Rectal smooth muscle tissue (tissue), 1 donor: ENCODE measurements around the gene SPATA31E1.

Experiments used
- H3K27ac ChIP-seq: one replicate; pipeline ENCODE4 v1.7.0; 2013; ENCODE audit warnings: low read depth, low read length, inconsistent platforms
- H3K27me3 ChIP-seq: one replicate; pipeline ENCODE4 v1.7.0; 2013; ENCODE audit warnings: low read length; ENCODE audit not compliant: control insufficient read depth, insufficient read depth
- H3K36me3 ChIP-seq: one replicate; pipeline ENCODE4 v1.7.0; 2013; ENCODE audit warnings: low read length; ENCODE audit not compliant: control insufficient read depth, insufficient read depth
- H3K4me1 ChIP-seq: one replicate; pipeline ENCODE4 v1.7.0; 2013; ENCODE audit warnings: low read length; ENCODE audit not compliant: control insufficient read depth, insufficient read depth
- H3K4me3 ChIP-seq: one replicate; pipeline ENCODE4 v1.7.0; 2013; ENCODE audit warnings: low read length
- H3K9ac ChIP-seq: one replicate; pipeline ENCODE4 v1.7.0; 2013; ENCODE audit warnings: low read length

The SPATA31E1 gene

GRCh38 chr9:87880116-87880515 lies 2.6 kb upstream of the SPATA31E1 start:
- Histone ChIP-seq H3K4me3 (no peak overlapping the region), H3K9ac (no peak overlapping the region), H3K27me3 (no peaks in the 10 kb centered on the region), H3K27ac (no peak overlapping the region), H3K36me3 (no peaks in the 10 kb centered on the region), H3K4me1 (peaks cover 3% of the 10 kb centered on the region)

GRCh38 chr9:87880683-87881082 lies 2.0 kb upstream of the SPATA31E1 start:
- H3K9ac ChIP-seq, result no peak overlapping the region
- no peak overlapping the region for H3K27ac ChIP-seq
- H3K4me1 ChIP-seq, result peaks cover 3% of the 10 kb centered on the region
- H3K36me3 ChIP-seq, result no peaks in the 10 kb centered on the region
- no peak overlapping the region for H3K4me3 ChIP-seq
- H3K27me3 ChIP-seq, result no peaks in the 10 kb centered on the region

GRCh38 chr9:87883274-87883673 lies 597 bp downstream of the SPATA31E1 start:
- no peaks in the 10 kb centered on the region for H3K27me3 ChIP-seq
- H3K4me1 ChIP-seq, result no peaks in the 10 kb centered on the region
- no peak overlapping the region for H3K4me3 ChIP-seq

DNA sequence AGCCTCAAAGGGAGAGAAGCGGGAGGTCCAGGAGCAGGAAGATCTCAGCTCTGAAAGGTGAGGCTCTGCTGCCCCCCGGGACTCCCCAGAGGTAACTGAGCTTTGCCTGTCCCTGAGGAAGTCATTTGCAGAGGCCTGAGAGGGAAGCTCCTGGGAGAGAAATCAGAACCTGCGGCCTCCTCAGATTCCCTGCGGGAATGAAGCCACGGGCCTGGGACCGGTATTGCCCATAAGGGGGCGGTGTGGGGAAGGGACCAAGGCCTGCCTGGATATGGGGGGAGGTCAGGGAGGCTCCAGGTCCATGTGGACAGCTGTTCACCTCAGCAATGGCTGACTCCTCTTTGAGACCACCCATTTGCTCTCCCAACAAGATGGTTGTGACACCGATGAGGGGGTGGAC lies 1.3 kb downstream of the SPATA31E1 start:
- Histone ChIP-seq H3K36me3 (no peaks in the 10 kb centered on the region), H3K27ac (no peak overlapping the region), H3K9ac (no peak overlapping the region), H3K4me1 (no peaks in the 10 kb centered on the region), H3K4me3 (no peak overlapping the region), H3K27me3 (no peaks in the 10 kb centered on the region)

More at GRCh38 chr9:87883274-87883673, 597 bp downstream of the SPATA31E1 start:
- H3K9ac ChIP-seq, result no peak overlapping the region
- H3K27ac ChIP-seq, result no peak overlapping the region
- no peaks in the 10 kb centered on the region for H3K36me3 ChIP-seq

DNA sequence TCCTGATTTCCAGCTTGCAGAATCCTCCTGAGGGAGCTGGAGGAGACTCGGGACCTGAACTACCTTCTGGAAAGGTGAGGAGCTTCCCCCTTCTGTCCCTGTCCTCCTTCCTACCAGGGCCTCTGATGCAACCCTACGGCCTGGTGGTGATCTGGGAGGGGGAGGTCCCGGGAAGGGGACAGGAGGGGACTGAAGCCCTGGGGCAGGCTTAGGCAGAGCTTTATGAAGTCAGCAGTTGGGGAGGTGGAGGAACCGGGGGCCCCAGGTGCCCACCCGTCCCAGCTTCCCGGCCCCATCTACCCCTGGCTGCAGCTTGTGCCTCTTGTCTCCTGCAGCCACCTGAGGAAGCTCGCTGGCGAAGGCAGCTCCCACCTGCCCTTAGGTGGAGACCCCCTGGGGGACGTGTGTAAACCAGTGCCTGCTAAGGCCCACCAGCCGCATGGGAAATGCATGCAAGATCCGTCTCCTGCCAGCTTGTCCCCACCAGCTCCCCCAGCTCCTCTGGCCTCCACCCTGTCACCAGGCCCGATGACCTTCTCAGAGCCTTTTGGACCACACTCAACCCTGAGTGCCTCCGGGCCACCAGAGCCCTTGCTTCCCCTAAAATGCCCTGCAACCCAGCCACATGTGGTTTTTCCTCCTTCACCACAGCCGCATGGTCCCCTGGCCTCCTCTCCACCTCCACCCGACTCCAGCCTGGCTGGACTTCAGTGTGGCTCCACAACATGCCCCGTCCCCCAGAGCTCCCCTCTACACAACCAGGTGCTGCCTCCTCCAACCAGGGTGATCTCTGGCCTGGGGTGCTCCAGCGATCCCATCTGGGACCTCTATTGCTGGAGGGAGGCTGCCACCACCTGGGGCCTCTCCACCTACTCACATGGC lies 2.1 kb downstream of the SPATA31E1 start:
- Histone ChIP-seq H3K4me3 (no peak overlapping the region), H3K4me1 (no peaks in the 10 kb centered on the region), H3K27ac (no peak overlapping the region)

GRCh38 chr9:87885484-87886189 lies 3.0 kb downstream of the SPATA31E1 start:
- no peak overlapping the region for H3K4me3 ChIP-seq
- H3K36me3 ChIP-seq, result no peaks in the 10 kb centered on the region
- H3K4me1 ChIP-seq, result no peaks in the 10 kb centered on the region
- H3K9ac ChIP-seq, result no peak overlapping the region
- no peaks in the 10 kb centered on the region for H3K27me3 ChIP-seq
- no peak overlapping the region for H3K27ac ChIP-seq

More for the DNA sequence above, 2.1 kb downstream of the SPATA31E1 start:
- no peaks in the 10 kb centered on the region for H3K27me3 ChIP-seq
- no peaks in the 10 kb centered on the region for H3K36me3 ChIP-seq
- H3K9ac ChIP-seq, result no peak overlapping the region

- no peaks in the 10 kb centered on the region for H3K27me3 ChIP-seq
- no peak overlapping the region for H3K9ac ChIP-seq
- no peak overlapping the region for H3K27ac ChIP-seq
- H3K4me3 ChIP-seq, result no peak overlapping the region
- no peaks in the 10 kb centered on the region for H3K4me1 ChIP-seq
- H3K36me3 ChIP-seq, result no peaks in the 10 kb centered on the region
Observed at GRCh38 chr9:87886210-87886932, 3.7 kb downstream of the SPATA31E1 start.

- H3K27ac ChIP-seq, result no peak overlapping the region
- no peaks in the 10 kb centered on the region for H3K36me3 ChIP-seq
- H3K4me3 ChIP-seq, result no peak overlapping the region
- no peaks in the 10 kb centered on the region for H3K27me3 ChIP-seq
- no peak overlapping the region for H3K9ac ChIP-seq
- H3K4me1 ChIP-seq, result no peaks in the 10 kb centered on the region
Observed at GRCh38 chr9:87886933-87887505, 4.3 kb downstream of the SPATA31E1 start.

DNA sequence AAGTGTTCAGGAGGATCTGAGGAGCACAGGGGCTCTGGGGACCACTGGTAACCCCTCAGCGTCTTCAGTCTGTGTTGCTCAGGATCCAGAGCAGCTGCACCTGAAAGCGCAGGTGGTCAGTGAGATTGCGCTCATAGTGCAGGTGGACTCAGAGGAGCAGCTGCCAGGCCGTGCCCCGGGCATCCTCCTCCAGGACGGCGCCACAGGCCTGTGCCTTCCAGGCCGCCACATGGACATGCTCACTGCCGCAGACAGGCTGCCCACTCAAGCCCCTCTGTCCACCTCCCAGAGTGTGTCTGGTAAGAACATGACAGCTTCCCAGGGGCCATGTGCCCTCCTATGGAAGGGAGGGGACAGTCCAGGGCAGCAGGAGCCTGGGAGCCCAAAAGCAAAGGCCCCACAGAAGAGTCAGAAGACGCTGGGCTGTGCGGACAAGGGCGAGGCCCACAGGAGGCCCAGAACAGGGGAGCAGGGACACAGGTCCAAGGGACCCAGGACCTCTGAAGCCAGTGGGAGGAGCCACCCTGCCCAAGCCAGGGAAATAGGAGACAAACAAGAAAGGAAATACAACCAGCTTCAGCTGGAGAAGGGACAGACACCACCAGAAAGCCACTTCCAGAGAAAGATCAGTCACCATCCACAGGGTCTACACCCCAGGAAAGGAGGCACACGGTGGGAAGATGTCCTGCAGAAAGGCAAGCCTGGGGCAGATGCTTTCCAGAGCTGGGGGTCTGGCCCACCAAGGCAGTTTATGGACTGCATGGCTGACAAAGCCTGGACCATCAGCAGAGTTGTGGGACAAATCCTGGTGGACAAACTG lies 5.2 kb downstream of the SPATA31E1 start:
- H3K4me1 ChIP-seq, result no peaks in the 10 kb centered on the region
- H3K36me3 ChIP-seq, result no peaks in the 10 kb centered on the region
- H3K9ac ChIP-seq, result no peak overlapping the region
- H3K27ac ChIP-seq, result no peak overlapping the region
- no peaks in the 10 kb centered on the region for H3K27me3 ChIP-seq
- H3K4me3 ChIP-seq, result no peak overlapping the region

- Histone ChIP-seq H3K27me3 (no peaks in the 10 kb centered on the region), H3K4me1 (no peaks in the 10 kb centered on the region), H3K9ac (no peak overlapping the region), H3K27ac (no peak overlapping the region), H3K4me3 (no peak overlapping the region), H3K36me3 (no peaks in the 10 kb centered on the region)
Observed at GRCh38 chr9:87888501-87888900, 5.8 kb downstream of the SPATA31E1 start.

- Histone ChIP-seq H3K36me3 (no peaks in the 10 kb centered on the region), H3K27me3 (no peaks in the 10 kb centered on the region), H3K27ac (no peak overlapping the region), H3K4me3 (no peak overlapping the region), H3K4me1 (no peaks in the 10 kb centered on the region), H3K9ac (no peak overlapping the region)
Observed at GRCh38 chr9:87889065-87889881, 6.6 kb downstream of the SPATA31E1 start.
